Measurements from ENCODE around the gene OR6X1. TPM values are rescaled to one million over a fixed set of nuclear protein-coding genes. Genes with fewer than 3 reads are reported as not detected.

Gene OR6X1
- total and polyA plus RNA-seq, 2 of the 8 experiments (the other 6 are each of a cell fraction or from before 2014, with no cell fraction given) = not detected

DNA sequence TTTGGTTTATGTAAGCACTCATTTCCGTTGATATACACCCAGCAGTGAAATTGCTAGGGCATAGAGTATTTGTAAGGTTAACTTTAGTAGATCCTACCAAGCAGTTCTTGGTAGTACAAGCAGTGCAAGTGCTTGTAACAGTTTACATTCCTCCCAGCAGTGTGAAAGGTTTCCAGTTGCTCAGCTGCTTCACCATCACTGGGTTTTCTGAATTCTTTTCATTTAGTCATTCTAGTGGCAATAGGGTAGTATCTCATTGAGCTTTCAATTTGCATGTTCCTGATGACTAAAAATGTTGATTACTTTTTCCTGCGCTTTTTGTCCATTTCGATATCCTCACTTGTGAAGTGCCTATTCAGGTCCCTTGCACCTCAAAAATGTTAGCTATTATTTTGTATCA is 47.1 kb downstream of the OR6X1 start (continued):
- TF ChIP-seq, protein P1, sequence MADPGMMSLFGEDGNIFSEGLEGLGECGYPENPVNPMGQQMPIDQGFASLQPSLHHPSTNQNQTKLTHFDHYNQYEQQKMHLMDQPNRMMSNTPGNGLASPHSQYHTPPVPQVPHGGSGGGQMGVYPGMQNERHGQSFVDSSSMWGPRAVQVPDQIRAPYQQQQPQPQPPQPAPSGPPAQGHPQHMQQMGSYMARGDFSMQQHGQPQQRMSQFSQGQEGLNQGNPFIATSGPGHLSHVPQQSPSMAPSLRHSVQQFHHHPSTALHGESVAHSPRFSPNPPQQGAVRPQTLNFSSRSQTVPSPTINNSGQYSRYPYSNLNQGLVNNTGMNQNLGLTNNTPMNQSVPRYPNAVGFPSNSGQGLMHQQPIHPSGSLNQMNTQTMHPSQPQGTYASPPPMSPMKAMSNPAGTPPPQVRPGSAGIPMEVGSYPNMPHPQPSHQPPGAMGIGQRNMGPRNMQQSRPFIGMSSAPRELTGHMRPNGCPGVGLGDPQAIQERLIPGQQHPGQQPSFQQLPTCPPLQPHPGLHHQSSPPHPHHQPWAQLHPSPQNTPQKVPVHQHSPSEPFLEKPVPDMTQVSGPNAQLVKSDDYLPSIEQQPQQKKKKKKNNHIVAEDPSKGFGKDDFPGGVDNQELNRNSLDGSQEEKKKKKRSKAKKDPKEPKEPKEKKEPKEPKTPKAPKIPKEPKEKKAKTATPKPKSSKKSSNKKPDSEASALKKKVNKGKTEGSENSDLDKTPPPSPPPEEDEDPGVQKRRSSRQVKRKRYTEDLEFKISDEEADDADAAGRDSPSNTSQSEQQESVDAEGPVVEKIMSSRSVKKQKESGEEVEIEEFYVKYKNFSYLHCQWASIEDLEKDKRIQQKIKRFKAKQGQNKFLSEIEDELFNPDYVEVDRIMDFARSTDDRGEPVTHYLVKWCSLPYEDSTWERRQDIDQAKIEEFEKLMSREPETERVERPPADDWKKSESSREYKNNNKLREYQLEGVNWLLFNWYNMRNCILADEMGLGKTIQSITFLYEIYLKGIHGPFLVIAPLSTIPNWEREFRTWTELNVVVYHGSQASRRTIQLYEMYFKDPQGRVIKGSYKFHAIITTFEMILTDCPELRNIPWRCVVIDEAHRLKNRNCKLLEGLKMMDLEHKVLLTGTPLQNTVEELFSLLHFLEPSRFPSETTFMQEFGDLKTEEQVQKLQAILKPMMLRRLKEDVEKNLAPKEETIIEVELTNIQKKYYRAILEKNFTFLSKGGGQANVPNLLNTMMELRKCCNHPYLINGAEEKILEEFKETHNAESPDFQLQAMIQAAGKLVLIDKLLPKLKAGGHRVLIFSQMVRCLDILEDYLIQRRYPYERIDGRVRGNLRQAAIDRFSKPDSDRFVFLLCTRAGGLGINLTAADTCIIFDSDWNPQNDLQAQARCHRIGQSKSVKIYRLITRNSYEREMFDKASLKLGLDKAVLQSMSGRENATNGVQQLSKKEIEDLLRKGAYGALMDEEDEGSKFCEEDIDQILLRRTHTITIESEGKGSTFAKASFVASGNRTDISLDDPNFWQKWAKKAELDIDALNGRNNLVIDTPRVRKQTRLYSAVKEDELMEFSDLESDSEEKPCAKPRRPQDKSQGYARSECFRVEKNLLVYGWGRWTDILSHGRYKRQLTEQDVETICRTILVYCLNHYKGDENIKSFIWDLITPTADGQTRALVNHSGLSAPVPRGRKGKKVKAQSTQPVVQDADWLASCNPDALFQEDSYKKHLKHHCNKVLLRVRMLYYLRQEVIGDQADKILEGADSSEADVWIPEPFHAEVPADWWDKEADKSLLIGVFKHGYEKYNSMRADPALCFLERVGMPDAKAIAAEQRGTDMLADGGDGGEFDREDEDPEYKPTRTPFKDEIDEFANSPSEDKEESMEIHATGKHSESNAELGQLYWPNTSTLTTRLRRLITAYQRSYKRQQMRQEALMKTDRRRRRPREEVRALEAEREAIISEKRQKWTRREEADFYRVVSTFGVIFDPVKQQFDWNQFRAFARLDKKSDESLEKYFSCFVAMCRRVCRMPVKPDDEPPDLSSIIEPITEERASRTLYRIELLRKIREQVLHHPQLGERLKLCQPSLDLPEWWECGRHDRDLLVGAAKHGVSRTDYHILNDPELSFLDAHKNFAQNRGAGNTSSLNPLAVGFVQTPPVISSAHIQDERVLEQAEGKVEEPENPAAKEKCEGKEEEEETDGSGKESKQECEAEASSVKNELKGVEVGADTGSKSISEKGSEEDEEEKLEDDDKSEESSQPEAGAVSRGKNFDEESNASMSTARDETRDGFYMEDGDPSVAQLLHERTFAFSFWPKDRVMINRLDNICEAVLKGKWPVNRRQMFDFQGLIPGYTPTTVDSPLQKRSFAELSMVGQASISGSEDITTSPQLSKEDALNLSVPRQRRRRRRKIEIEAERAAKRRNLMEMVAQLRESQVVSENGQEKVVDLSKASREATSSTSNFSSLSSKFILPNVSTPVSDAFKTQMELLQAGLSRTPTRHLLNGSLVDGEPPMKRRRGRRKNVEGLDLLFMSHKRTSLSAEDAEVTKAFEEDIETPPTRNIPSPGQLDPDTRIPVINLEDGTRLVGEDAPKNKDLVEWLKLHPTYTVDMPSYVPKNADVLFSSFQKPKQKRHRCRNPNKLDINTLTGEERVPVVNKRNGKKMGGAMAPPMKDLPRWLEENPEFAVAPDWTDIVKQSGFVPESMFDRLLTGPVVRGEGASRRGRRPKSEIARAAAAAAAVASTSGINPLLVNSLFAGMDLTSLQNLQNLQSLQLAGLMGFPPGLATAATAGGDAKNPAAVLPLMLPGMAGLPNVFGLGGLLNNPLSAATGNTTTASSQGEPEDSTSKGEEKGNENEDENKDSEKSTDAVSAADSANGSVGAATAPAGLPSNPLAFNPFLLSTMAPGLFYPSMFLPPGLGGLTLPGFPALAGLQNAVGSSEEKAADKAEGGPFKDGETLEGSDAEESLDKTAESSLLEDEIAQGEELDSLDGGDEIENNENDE (IDR thresholded peaks at IDR 0.05; ENCODE audit: insufficient replicate concordance, low read length) = no peak
- no peak for TF ChIP-seq SP4 (IDR thresholded peaks at IDR 0.05; ENCODE audit: low read length)
